Activated naive CD8-positive, alpha-beta T cell treated with anti-CD3 and anti-CD28 coated beads for 36 hours (primary cell): ENCODE measurements around the gene PAPOLB. TPM values are rescaled to one million over a fixed set of nuclear protein-coding genes. Genes with fewer than 3 reads are reported as not detected.

Experiments
- DNase-seq: peaks from one replicate; pipeline ENCODE4 v3.0.0; 2021
- H3K27ac Mint-ChIP-seq: one replicate; pipeline ENCODE4 v1.8.0; 2022; ENCODE audit warnings: mild to moderate bottlenecking, moderate library complexity, mixed read lengths
- H3K27me3 Mint-ChIP-seq: one replicate; pipeline ENCODE4 v1.8.0; 2022; ENCODE audit warnings: mild to moderate bottlenecking, mixed read lengths
- H3K36me3 Mint-ChIP-seq: one replicate; pipeline ENCODE4 v1.8.0; 2021; ENCODE audit warnings: mild to moderate bottlenecking, mixed read lengths
- H3K4me1 Mint-ChIP-seq: one replicate; pipeline ENCODE4 v1.8.0; 2021; ENCODE audit warnings: mixed read lengths
- H3K4me3 Mint-ChIP-seq: one replicate; pipeline ENCODE4 v1.8.0; 2022; ENCODE audit warnings: mild to moderate bottlenecking, moderate library complexity, mixed read lengths
- H3K9me3 Mint-ChIP-seq: one replicate; pipeline ENCODE4 v1.8.0; 2022; ENCODE audit warnings: mixed read lengths
- total RNA-seq, 2 experiments: library from RNA; stranded (reverse); gene quantifications; one replicate each; pipeline ENCODE4 v1.2.3, GENCODE V29; 2021

The PAPOLB gene
- total RNA-seq, 2 experiments from 2014 or later: 0.04 TPM; not detected in 1

DNA sequence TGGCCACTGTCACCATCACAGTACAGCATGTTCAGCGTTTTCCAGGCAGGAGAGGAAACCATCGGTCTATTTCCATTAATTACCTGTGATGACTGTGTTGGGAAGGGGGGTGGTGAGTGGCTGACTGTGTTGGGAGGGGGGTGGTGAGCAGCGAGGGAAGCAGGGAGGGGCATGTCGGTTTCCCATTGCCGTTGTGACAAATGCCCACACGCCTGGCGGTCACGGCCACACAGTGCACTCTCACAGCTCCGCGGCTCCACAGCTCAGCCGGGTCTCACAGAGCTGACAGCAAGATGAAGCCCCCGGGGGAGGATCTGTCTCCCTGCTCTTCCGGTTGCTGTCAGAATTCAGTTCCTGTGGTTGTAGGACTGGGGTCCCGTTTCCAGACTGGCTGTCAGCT, 47.4 kb downstream of the PAPOLB start:
- Mint-ChIP-seq H3K4me1 (peaks cover 3% of the 10 kb centered on the region), H3K27ac (no peak overlapping the region)
- DNase-seq: no peak

DNA sequence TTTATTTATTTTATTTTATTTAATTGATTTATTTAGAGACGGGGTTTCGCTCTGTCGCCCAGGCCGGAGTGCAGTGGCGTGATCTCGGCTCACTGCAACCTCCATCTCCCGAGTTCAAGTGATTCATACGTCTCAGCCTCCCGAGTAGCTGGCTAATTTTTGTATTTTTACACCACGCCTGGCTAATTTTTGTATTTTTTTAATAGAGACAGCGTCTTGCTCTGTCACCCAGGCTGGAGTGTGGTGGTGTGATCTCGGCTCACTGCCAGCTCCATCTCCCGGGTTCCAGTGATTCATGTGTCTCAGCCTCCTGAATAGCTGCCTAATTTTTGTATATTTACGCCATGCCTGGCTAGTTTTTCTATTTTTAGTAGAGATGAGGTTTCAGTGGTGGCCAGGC, 52.2 kb downstream of the PAPOLB start:
- no peak for DNase-seq
- Mint-ChIP-seq H3K4me3 (peak overlapping the region; percentile 29), H3K27ac (peak overlapping the region; percentile 29), H3K4me1 (peaks cover 6% of the 10 kb centered on the region), H3K36me3 (no peaks in the 10 kb centered on the region), H3K27me3 (peaks cover 24% of the 10 kb centered on the region), H3K9me3 (no peaks in the 10 kb centered on the region)

More for the DNA sequence above, 47.4 kb downstream of the PAPOLB start:
- H3K9me3 Mint-ChIP-seq: no peaks in the 10 kb centered on the region
- no peak overlapping the region for H3K4me3 Mint-ChIP-seq
- H3K27me3 Mint-ChIP-seq: peaks cover 11% of the 10 kb centered on the region
- no peaks in the 10 kb centered on the region for H3K36me3 Mint-ChIP-seq

DNA sequence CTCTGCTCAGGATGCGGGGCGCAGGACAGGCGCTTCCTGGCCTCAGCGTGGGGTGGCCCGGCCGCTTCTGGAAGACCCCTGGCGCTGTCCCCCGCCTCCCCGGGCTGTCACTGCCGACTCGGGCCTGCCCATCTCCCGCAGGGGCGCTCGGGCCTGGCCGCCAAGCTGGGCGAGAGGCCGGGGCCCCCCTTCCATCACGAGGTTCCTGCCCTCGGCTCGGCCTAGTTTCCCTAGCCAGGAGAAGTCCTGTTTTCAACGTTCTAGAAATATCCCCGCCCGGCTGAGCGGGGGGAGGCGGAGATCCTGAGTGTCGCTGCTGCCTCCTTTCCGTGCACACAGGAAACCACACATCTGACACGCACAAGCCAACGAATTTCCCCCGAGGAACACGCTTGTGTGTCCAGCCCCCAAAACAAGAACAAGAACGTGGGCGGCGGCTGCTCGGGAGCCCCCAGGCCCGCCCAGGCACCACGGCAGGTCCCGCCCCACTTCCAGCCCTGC, 52.7 kb downstream of the PAPOLB start:
- Mint-ChIP-seq H3K4me3 (peak overlapping the region; percentile 59), H3K36me3 (no peaks in the 10 kb centered on the region), H3K9me3 (no peaks in the 10 kb centered on the region), H3K27me3 (peaks cover 19% of the 10 kb centered on the region), H3K27ac (no peak overlapping the region), H3K4me1 (peaks cover 6% of the 10 kb centered on the region)
- DNase-seq: peak; percentile 53

- no peak overlapping the region for H3K27ac Mint-ChIP-seq
- no peak for DNase-seq
- H3K27me3 Mint-ChIP-seq: peaks cover 14% of the 10 kb centered on the region
- no peaks in the 10 kb centered on the region for H3K36me3 Mint-ChIP-seq
- H3K9me3 Mint-ChIP-seq: no peaks in the 10 kb centered on the region
- no peak overlapping the region for H3K4me3 Mint-ChIP-seq
- peaks cover 6% of the 10 kb centered on the region for H3K4me1 Mint-ChIP-seq
Observed at GRCh38 chr7:4808565-4808964, 53.3 kb downstream of the PAPOLB start.

DNA sequence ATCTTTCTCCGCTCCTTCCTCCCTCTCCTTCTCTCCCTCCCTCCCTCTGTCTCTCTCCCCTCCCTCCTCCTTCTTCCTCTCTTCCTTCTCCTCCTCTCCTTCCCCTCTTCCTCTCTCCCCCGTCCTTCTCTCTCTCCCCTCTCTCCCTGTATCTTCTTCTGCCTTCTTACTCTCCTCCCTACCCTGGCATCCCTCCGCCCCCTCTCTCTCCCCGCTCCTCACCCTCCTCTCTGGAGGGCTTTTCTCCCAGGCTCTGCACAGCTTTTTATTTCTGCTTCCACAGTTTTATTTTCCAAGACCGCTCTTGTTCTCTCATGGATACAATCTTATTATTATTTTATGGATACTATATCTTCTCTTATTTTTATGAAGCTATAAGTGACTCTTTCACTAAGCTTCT, 53.8 kb downstream of the PAPOLB start:
- DNase-seq: no peak
- H3K27me3 Mint-ChIP-seq: peaks cover 14% of the 10 kb centered on the region
- no peaks in the 10 kb centered on the region for H3K9me3 Mint-ChIP-seq
- H3K36me3 Mint-ChIP-seq: no peaks in the 10 kb centered on the region
- no peak overlapping the region for H3K4me3 Mint-ChIP-seq
- peaks cover 6% of the 10 kb centered on the region for H3K4me1 Mint-ChIP-seq
- no peak overlapping the region for H3K27ac Mint-ChIP-seq

Other genes with a start within 250 kb of the PAPOLB start
- 10 to 100 TPM; 38.1 to 38.2 TPM for gene FOXK1, start 179.7 kb downstream of the PAPOLB start, total RNA-seq
- gene AP5Z1, start 86.4 kb downstream of the PAPOLB start, total RNA-seq: 10 to 100 TPM; 43.1 to 47.1 TPM
- under 1 TPM; 0.58 to 0.92 TPM for gene RADIL, start 21.7 kb upstream of the PAPOLB start, total RNA-seq
- gene MMD2, start 97.2 kb upstream of the PAPOLB start, total RNA-seq: not detected
- 10 to 100 TPM; 11.3 to 11.7 TPM for gene RBAK, start 183.8 kb upstream of the PAPOLB start, total RNA-seq